IMR-90 (cell line): ENCODE data around the gene KCNAB1. TPM values are rescaled to one million over a fixed set of nuclear protein-coding genes. Genes with fewer than 3 reads are reported as not detected.

Experiments
- ATAC-seq: fragments of 200-7000 bp; cut with Tn5 transposase; 2 replicates; pipeline ENCODE4 v1.9.1; 2020; ENCODE audit warnings: low read depth, mild to moderate bottlenecking, moderate library complexity
- BruUV-seq: library from RNA; stranded (reverse); fragments of 400-500 nt; replicated peaks from 2 replicates; lab custom pipeline; 2021; lab: Mats Ljungman, UMichigan
- CTCF ChIA-PET: fragments of 300-600 bp; formaldehyde crosslinking; extraction: SDS; loops from one replicate; lab custom pipeline; 2021; ENCODE audit warnings: antibody characterized with exemption; lab: Yijun Ruan, JAX
- POLR2A ChIA-PET: fragments of 300-600 bp; sonication (Branson Sonifier 250); formaldehyde crosslinking; loops from one replicate; lab custom pipeline; 2022; ENCODE audit warnings: antibody characterized with exemption; ENCODE audit not compliant: unreplicated experiment; lab: Charles Lee
- DNase-seq: peaks from one replicate; pipeline ENCODE4 v3.0.0; 2013
- H2AFZ ChIP-seq: replicated peaks from 2 replicates; pipeline ENCODE3; 2013; ENCODE audit warnings: low read length, mild to moderate bottlenecking; ENCODE audit not compliant: poor library complexity
- H2AK5ac ChIP-seq: 2 replicates; pipeline ENCODE4 v1.6.1; 2013; ENCODE audit warnings: low read depth, low read length, inconsistent platforms
- H2AK9ac ChIP-seq: replicated peaks from 2 replicates; pipeline ENCODE3; 2013; ENCODE audit warnings: mild to moderate bottlenecking, low read depth, low read length, moderate library complexity; ENCODE audit not compliant: poor library complexity
- H2BK120ac ChIP-seq: 2 replicates; pipeline ENCODE4 v1.6.1; 2013; ENCODE audit warnings: low read depth, low read length, inconsistent platforms
- H2BK15ac ChIP-seq: 3 replicates; pipeline ENCODE4 v1.6.1; 2013; ENCODE audit warnings: low read depth, low read length, inconsistent platforms
- H2BK20ac ChIP-seq: 2 replicates; pipeline ENCODE4 v1.6.1; 2013; ENCODE audit warnings: low read depth, mild to moderate bottlenecking, inconsistent platforms, low read length, moderate library complexity
- H2BK5ac ChIP-seq: 2 replicates; pipeline ENCODE4 v1.6.1; 2013; ENCODE audit warnings: mild to moderate bottlenecking, low read depth, low read length, inconsistent platforms; ENCODE audit not compliant: poor library complexity, severe bottlenecking
- H3K14ac ChIP-seq: replicated peaks from 2 replicates; pipeline ENCODE4 v1.6.1; 2013; ENCODE audit warnings: low read depth, low read length, inconsistent platforms
- H3K18ac ChIP-seq: 2 replicates; pipeline ENCODE4 v1.6.1; 2013; ENCODE audit warnings: low read depth, low read length, control low read depth
- H3K23ac ChIP-seq: 2 replicates; pipeline ENCODE4 v1.6.1; 2013; ENCODE audit warnings: low read depth, low read length, inconsistent platforms
- H3K27ac ChIP-seq: 2 replicates; pipeline ENCODE4 v1.5.1; 2013; ENCODE audit warnings: mild to moderate bottlenecking, control low read depth, low read length; ENCODE audit not compliant: insufficient read depth
- H3K27me3 ChIP-seq: 2 replicates; pipeline ENCODE4 v1.6.1; 2013; ENCODE audit warnings: low read length; ENCODE audit not compliant: control insufficient read depth, insufficient read depth
- H3K36me3 ChIP-seq: 2 replicates; pipeline ENCODE4 v1.6.1; 2013; ENCODE audit warnings: low read length, mixed read lengths; ENCODE audit not compliant: control insufficient read depth, insufficient read depth
- H3K4ac ChIP-seq: 2 replicates; pipeline ENCODE4 v1.6.1; 2013; ENCODE audit warnings: low read depth, low read length, inconsistent platforms
- H3K4me1 ChIP-seq: 2 replicates; pipeline ENCODE4 v1.6.1; 2013; ENCODE audit warnings: low read length, mixed read lengths; ENCODE audit not compliant: control insufficient read depth, insufficient read depth
- H3K4me2 ChIP-seq: 2 replicates; pipeline ENCODE4 v1.6.1; 2013; ENCODE audit warnings: low read depth, mild to moderate bottlenecking, control low read depth, low read length, moderate library complexity
- H3K4me3 ChIP-seq: 2 replicates; pipeline ENCODE4 v1.5.1; 2013; ENCODE audit warnings: low read depth, mild to moderate bottlenecking, control low read depth, low read length, moderate library complexity; ENCODE audit not compliant: insufficient read depth
- H3K56ac ChIP-seq: 2 replicates; pipeline ENCODE4 v1.6.1; 2013; ENCODE audit warnings: low read length, inconsistent platforms; ENCODE audit not compliant: insufficient read depth; ENCODE audit errors: extremely low read depth
- H3K79me1 ChIP-seq, 2 experiments: 2 replicates each; pipeline ENCODE4 v1.6.1; 2013; ENCODE audit warnings: low read length in 2 of 2, inconsistent platforms in 1 of 2, low read depth in 1 of 2
- H3K9ac ChIP-seq: 2 replicates; pipeline ENCODE4 v1.6.1; 2013; ENCODE audit warnings: low read depth, low read length, control low read depth
- H3K9me1 ChIP-seq: 2 replicates; pipeline ENCODE4 v1.6.1; 2013; ENCODE audit warnings: low read length, inconsistent platforms; ENCODE audit not compliant: insufficient read depth
- H3K9me3 ChIP-seq: 2 replicates; pipeline ENCODE4 v1.6.1; 2013; ENCODE audit warnings: low read length; ENCODE audit not compliant: control insufficient read depth, insufficient read depth
- H4K20me1 ChIP-seq: 2 replicates; pipeline ENCODE4 v1.6.1; 2013; ENCODE audit warnings: low read length, inconsistent platforms; ENCODE audit not compliant: insufficient read depth
- H4K5ac ChIP-seq: 2 replicates; pipeline ENCODE4 v1.6.1; 2013; ENCODE audit warnings: mild to moderate bottlenecking, low read depth, low read length, control low read depth
- H4K8ac ChIP-seq, 2 experiments: 2 replicates each; pipeline ENCODE4 v1.6.1; 2013; ENCODE audit warnings: low read depth in 2 of 2, low read length in 2 of 2, control low read depth in 1 of 2, inconsistent platforms in 1 of 2
- H4K91ac ChIP-seq: 2 replicates; pipeline ENCODE4 v1.6.1; 2013; ENCODE audit warnings: low read depth, low read length, inconsistent platforms; ENCODE audit not compliant: insufficient read depth
- CEBPB ChIP-seq: IDR thresholded peaks from 2 replicates; pipeline ENCODE4 v1.6.1; 2012; ENCODE audit warnings: low read depth, low read length, improper control_type of control experiment
- MAFK ChIP-seq: IDR thresholded peaks from 2 replicates; pipeline ENCODE4 v1.6.1; 2012; ENCODE audit warnings: low read depth, low read length, improper control_type of control experiment
- RAD21 ChIP-seq: IDR thresholded peaks from 2 replicates; pipeline ENCODE4 v1.6.1; 2012; ENCODE audit warnings: low read length, improper control_type of control experiment
- WGBS, 2 experiments: methylation state at CpG; one replicate each; pipeline versions ENCODE4 v1.1.5 to v1.1.7; 2013; ENCODE audit warnings: missing lambda C conversion rate in 2 of 2; ENCODE audit not compliant: insufficient read length in 1 of 2; ENCODE audit errors: extremely low coverage in 2 of 2; 5-methylcytosine and 5-hydroxymethylcytosine counted together
- dilution Hi-C: fragments of 300-500 bp; cut with HindIII; formaldehyde crosslinking; loops from one replicate; pipeline ENCODE4 v1.14.3; 2018; ENCODE audit warnings: low sequenced_read_pairs; ENCODE audit not compliant: unreplicated experiment
- in situ Hi-C: fragments of 300-500 bp; cut with MboI; formaldehyde crosslinking; loops from 3 replicates; pipeline ENCODE4 v1.14.3; 2019; ENCODE audit warnings: low sequenced_read_pairs, inconsistent platforms, mixed read lengths
- intact Hi-C: fragments of 100-400 bp; cut with micrococcal nuclease; formaldehyde crosslinking; loops from 2 replicates; pipeline ENCODE4 v1.10.0; 2022
- polyA plus RNA-seq, 3 experiments: library from polyadenylated mRNA; depleted of rRNA; stranded (reverse); fragments of >200 nt; gene quantifications; 2 replicates each; pipeline ENCODE4 v1.2.3, GENCODE V29; 2012; ENCODE audit warnings: low replicate concordance in 1 of 3
- total RNA-seq: library from RNA; depleted of rRNA; stranded (reverse); fragments of >200 nt; gene quantifications from 2 replicates; pipeline ENCODE4 v1.2.3, GENCODE V29; 2012

KCNAB1 gene
- total and polyA plus RNA-seq, 2 of the 4 experiments (the other 2 are of a cell fraction), result under 0.01 to 0.07 TPM

GRCh38 chr3:156183396-156183795, 63.0 kb downstream of the KCNAB1 start:
- Histone ChIP-seq H3K36me3 (no peaks in the 10 kb centered on the region), H2BK20ac (no peak overlapping the region), H3K9me1 (no peaks in the 10 kb centered on the region), H4K5ac (no peak overlapping the region), H4K20me1 (no peaks in the 10 kb centered on the region), H2AK5ac (no peak overlapping the region), H4K8ac (no peak overlapping the region), H3K27ac (no peak overlapping the region), H3K9me3 (no peaks in the 10 kb centered on the region), H3K18ac (no peak overlapping the region), H3K4me3 (no peak overlapping the region), H3K23ac (no peak overlapping the region), H2BK5ac (no peak overlapping the region), H3K4ac (no peak overlapping the region), H3K9ac (no peak overlapping the region), H3K4me2 (no peak overlapping the region), H2AFZ (no peak overlapping the region), H3K27me3 (no peaks in the 10 kb centered on the region), H2BK15ac (no peak overlapping the region), H3K79me1 (no peaks in the 10 kb centered on the region), H4K91ac (no peak overlapping the region), H3K4me1 (no peaks in the 10 kb centered on the region), H3K56ac (no peak overlapping the region), H3K14ac (no peak overlapping the region), H2BK120ac (no peak overlapping the region), H2AK9ac (no peak overlapping the region)
- no TSS peak for BruUV-seq
- CTCF ChIA-PET, result no interaction called here
- DNase-seq (no peak), ATAC-seq (no peak)
- TF ChIP-seq CEBPB, result no peak
- TF ChIP-seq MAFK, result no peak
- no peak for TF ChIP-seq RAD21
- POLR2A ChIA-PET, result no interaction called here
- 33% methylated on average over 1 of the region's 1 CpG; no CpG with 5 or more reads in 1 of the 2 experiments for WGBS, 2 experiments
- intact Hi-C loops, result no loop called here
- in situ Hi-C loops, result no loop called here
- dilution Hi-C loops, result no loop called here
